DND-41 (cell line): ENCODE results near the gene PRDX2.

Source experiments
- ATAC-seq: fragments of 200-7000 bp; cut with Tn5 transposase; 3 replicates; pipeline ENCODE4 v1.9.1; 2021; ENCODE audit warnings: low read depth; ENCODE audit not compliant: insufficient read depth
- DNase-seq: peaks from one replicate; pipeline ENCODE4 v3.0.0-alpha.2; 2020
- H2AFZ ChIP-seq: 2 replicates; pipeline ENCODE4 v1.6.0; 2012; ENCODE audit warnings: low read depth, low read length
- H3K27ac ChIP-seq: 2 replicates; pipeline ENCODE4 v1.5.1; 2012; ENCODE audit warnings: low read length, inconsistent platforms
- H3K27me3 ChIP-seq: fragments of 200-600 bp; sonication (generic); 2 replicates; pipeline ENCODE4 v1.6.0; 2012; ENCODE audit warnings: low read length, mild to moderate bottlenecking, inconsistent platforms; ENCODE audit not compliant: insufficient read depth, poor library complexity
- H3K36me3 ChIP-seq: 2 replicates; pipeline ENCODE4 v1.5.1; 2012; ENCODE audit warnings: low read length, inconsistent platforms; ENCODE audit not compliant: insufficient read depth
- H3K4me1 ChIP-seq: 2 replicates; pipeline ENCODE4 v1.5.1; 2012; ENCODE audit warnings: mild to moderate bottlenecking, low read length; ENCODE audit not compliant: insufficient read depth
- H3K4me2 ChIP-seq: 2 replicates; pipeline ENCODE4 v1.6.0; 2012; ENCODE audit warnings: mild to moderate bottlenecking, moderate library complexity, low read length, inconsistent platforms; ENCODE audit not compliant: insufficient read depth
- H3K4me3 ChIP-seq, 2 experiments: fragments of 200-600 bp in 1 of 2; shearing (Covaris generic) in 1 of 2; 2 replicates each; pipeline ENCODE4 v1.5.1; 2012 to 2016; ENCODE audit warnings: inconsistent platforms in 2 of 2, low read length in 2 of 2, mild to moderate bottlenecking in 2 of 2, low read depth in 1 of 2, moderate library complexity in 1 of 2
- H3K79me2 ChIP-seq: 2 replicates; pipeline ENCODE4 v1.6.0; 2012; ENCODE audit warnings: low read length, inconsistent platforms; ENCODE audit not compliant: insufficient read depth
- H3K9ac ChIP-seq: 2 replicates; pipeline ENCODE4 v1.6.0; 2012; ENCODE audit warnings: low read depth, mild to moderate bottlenecking, inconsistent platforms, low read length, moderate library complexity
- H3K9me3 ChIP-seq: 2 replicates; pipeline ENCODE4 v1.5.1; 2012; ENCODE audit warnings: low read length, moderate library complexity, mild to moderate bottlenecking, inconsistent platforms; ENCODE audit not compliant: insufficient read depth, severe bottlenecking
- H4K20me1 ChIP-seq: 2 replicates; pipeline ENCODE4 v1.6.0; 2012; ENCODE audit warnings: low read length; ENCODE audit not compliant: insufficient read depth
- CTCF ChIP-seq: IDR thresholded peaks from 2 replicates; pipeline ENCODE4 v1.5.1; 2012; ENCODE audit warnings: borderline replicate concordance, low read length, moderate library complexity, mild to moderate bottlenecking; ENCODE audit not compliant: poor library complexity, severe bottlenecking; ENCODE audit errors: extremely low read depth
- EZH2 ChIP-seq: IDR thresholded peaks from 3 replicates; pipeline ENCODE4 v1.6.1; 2012; ENCODE audit warnings: borderline replicate concordance, low read depth, mild to moderate bottlenecking, moderate library complexity, low read length, inconsistent platforms; ENCODE audit not compliant: severe bottlenecking

Gene PRDX2

GRCh38 chr19:12766051-12766521 lies 35.5 kb downstream of the PRDX2 start:
- TF ChIP-seq CTCF (peak; percentile 92), EZH2 (no peak)
- Histone ChIP-seq H3K27me3 (no peaks in the 10 kb centered on the region), H3K9me3 (no peaks in the 10 kb centered on the region), H3K36me3 (no peaks in the 10 kb centered on the region), H4K20me1 (no peaks in the 10 kb centered on the region), H3K9ac (peak overlapping the region; percentile 34; the same call in 1 of the 2 replicates), H3K4me3 (peak overlapping the region in 1 of 2 experiments; percentile 45; a peak in 2 of 4 replicates), H3K79me2 (no peaks in the 10 kb centered on the region), H3K4me2 (peak overlapping the region; percentile 66), H3K4me1 (peaks cover 9% of the 10 kb centered on the region), H2AFZ (peak overlapping the region; percentile 65), H3K27ac (no peak overlapping the region)
- peak; percentile 98 for ATAC-seq
- DNase-seq: peak; percentile 87

GRCh38 chr19:12764698-12765097 lies 36.9 kb downstream of the PRDX2 start:
- Histone ChIP-seq H2AFZ (no peak overlapping the region), H4K20me1 (no peaks in the 10 kb centered on the region)
- ATAC-seq: no peak

GRCh38 chr19:12763100-12763499 lies 38.5 kb downstream of the PRDX2 start:
- TF ChIP-seq EZH2 (no peak), CTCF (no peak)
- no peak overlapping the region for H2AFZ ChIP-seq
- H3K9ac ChIP-seq: no peak overlapping the region
- no peaks in the 10 kb centered on the region for H4K20me1 ChIP-seq
- no peak overlapping the region for H3K4me2 ChIP-seq
- H3K4me3 ChIP-seq: no peak overlapping the region
- no peaks in the 10 kb centered on the region for H3K27me3 ChIP-seq
- no peaks in the 10 kb centered on the region for H3K36me3 ChIP-seq
- no peaks in the 10 kb centered on the region for H3K79me2 ChIP-seq
- no peak overlapping the region for H3K27ac ChIP-seq
- H3K9me3 ChIP-seq: no peaks in the 10 kb centered on the region
- peaks cover 11% of the 10 kb centered on the region for H3K4me1 ChIP-seq
- no peak for ATAC-seq
- DNase-seq: no peak

More at GRCh38 chr19:12764698-12765097, 36.9 kb downstream of the PRDX2 start:
- Histone ChIP-seq H3K4me2 (no peak overlapping the region), H3K4me3 (no peak overlapping the region), H3K27ac (no peak overlapping the region), H3K9ac (no peak overlapping the region), H3K4me1 (peaks cover 11% of the 10 kb centered on the region), H3K79me2 (no peaks in the 10 kb centered on the region), H3K36me3 (no peaks in the 10 kb centered on the region), H3K9me3 (no peaks in the 10 kb centered on the region), H3K27me3 (no peaks in the 10 kb centered on the region)
- no peak for DNase-seq
- no peak for TF ChIP-seq CTCF
- TF ChIP-seq EZH2: no peak
